ENCODE data around the gene FMNL3. TPM values are rescaled to one million over a fixed set of nuclear protein-coding genes. Genes with fewer than 3 reads are reported as not detected.

The FMNL3 gene
- total RNA-seq, 6 experiments from 2014 or later: 2.1 to 4.9 (median 2.9) TPM

DNA sequence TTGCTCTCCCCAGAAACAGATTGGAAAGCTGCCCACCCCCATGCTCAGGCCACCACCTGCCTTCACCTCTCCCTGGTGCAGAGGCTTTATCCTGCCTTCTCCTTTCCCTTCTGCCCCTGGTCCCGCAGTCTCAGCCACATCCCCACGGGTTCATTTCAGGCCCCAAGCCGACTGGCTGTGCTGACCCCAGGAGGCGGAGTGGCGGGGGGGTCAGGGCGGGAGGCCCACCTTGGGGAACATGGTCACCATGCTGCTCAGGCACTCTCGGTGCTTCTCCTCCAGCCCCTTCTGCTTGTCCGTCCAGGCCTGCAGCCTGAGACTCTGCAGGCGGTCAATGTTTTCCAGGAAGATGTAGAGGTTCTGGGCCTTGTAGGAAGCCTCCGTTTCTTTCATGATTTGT lies 108.7 kb downstream of the FMNL3 start:
- intact Hi-C loops (cut with DNase I): no loop called here
- TF ChIP-seq, protein P1, sequence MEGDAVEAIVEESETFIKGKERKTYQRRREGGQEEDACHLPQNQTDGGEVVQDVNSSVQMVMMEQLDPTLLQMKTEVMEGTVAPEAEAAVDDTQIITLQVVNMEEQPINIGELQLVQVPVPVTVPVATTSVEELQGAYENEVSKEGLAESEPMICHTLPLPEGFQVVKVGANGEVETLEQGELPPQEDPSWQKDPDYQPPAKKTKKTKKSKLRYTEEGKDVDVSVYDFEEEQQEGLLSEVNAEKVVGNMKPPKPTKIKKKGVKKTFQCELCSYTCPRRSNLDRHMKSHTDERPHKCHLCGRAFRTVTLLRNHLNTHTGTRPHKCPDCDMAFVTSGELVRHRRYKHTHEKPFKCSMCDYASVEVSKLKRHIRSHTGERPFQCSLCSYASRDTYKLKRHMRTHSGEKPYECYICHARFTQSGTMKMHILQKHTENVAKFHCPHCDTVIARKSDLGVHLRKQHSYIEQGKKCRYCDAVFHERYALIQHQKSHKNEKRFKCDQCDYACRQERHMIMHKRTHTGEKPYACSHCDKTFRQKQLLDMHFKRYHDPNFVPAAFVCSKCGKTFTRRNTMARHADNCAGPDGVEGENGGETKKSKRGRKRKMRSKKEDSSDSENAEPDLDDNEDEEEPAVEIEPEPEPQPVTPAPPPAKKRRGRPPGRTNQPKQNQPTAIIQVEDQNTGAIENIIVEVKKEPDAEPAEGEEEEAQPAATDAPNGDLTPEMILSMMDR (IDR thresholded peaks at IDR 0.05): no peak
- TF ChIP-seq POLR2A (IDR thresholded peaks at IDR 0.05): no peak
- Histone ChIP-seq H3K27ac (no peak overlapping the region), H3K36me3 (no peaks in the 10 kb centered on the region), H3K4me3 (no peak overlapping the region), H3K4me1 (no peaks in the 10 kb centered on the region), H3K9me3 (no peaks in the 10 kb centered on the region), H3K27me3 (no peaks in the 10 kb centered on the region)
- DNase-seq: no peak
- ATAC-seq: no peak
- 80% methylated on average over 7 of the region's 10 CpGs for WGBS (ENCODE audit: insufficient coverage, low coverage, low lambda C conversion rate, missing lambda C conversion rate)

DNA sequence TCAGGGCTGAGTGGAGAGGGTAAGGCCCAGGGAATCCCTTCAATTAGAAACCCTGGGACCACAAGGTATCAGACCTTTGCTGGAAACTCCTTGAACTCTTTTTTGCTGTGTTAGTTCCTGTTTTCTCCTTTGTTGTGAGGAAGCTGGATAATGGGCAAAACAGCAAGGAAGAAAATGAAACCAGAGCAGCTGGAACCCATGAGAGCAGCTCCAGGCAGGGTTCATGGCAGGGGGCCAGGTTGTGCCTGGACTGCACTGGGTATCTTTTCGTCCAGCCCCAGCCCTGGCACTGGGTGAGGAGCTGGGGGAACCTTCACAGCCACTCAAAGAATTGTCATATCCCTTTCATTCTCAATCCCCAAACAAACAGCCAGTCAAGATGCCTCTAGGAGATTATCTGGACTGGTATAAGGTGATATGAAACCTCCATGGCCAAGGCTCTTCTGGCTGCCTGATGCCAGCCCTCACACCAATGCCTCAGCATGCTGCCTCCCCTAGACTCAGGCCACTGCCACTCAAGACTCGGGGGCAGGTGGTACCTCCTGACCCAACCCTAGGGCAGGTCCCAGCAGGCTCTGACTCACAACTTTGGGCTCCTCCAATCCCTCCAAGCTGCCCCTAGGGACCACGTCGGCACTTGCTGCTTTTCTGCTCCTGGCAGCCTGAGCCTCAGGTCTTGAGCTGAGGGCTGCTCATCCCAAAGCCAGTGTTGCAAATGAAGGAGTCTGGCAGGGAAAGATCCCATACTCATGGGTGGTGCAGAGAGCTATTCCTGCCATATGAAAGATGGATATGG lies 118.3 kb downstream of the FMNL3 start:
- peak in 1 of 4 donors; percentile 17 for ATAC-seq
- no peak for DNase-seq
- no peaks in the 10 kb centered on the region for H3K9me3 ChIP-seq
- WGBS (ENCODE audit: insufficient coverage, low coverage, low lambda C conversion rate, missing lambda C conversion rate): 60% methylated on average over 3 of the region's 4 CpGs
- intact Hi-C loops (cut with DNase I): no loop called here
- no peaks in the 10 kb centered on the region for H3K4me1 ChIP-seq
- no peak overlapping the region for H3K4me3 ChIP-seq
- no peaks in the 10 kb centered on the region for H3K36me3 ChIP-seq
- no peak for TF ChIP-seq POLR2A (IDR thresholded peaks at IDR 0.05)
- TF ChIP-seq, protein P1 (IDR thresholded peaks at IDR 0.05): no peak
- H3K27me3 ChIP-seq: no peaks in the 10 kb centered on the region
- no peak overlapping the region for H3K27ac ChIP-seq

DNA sequence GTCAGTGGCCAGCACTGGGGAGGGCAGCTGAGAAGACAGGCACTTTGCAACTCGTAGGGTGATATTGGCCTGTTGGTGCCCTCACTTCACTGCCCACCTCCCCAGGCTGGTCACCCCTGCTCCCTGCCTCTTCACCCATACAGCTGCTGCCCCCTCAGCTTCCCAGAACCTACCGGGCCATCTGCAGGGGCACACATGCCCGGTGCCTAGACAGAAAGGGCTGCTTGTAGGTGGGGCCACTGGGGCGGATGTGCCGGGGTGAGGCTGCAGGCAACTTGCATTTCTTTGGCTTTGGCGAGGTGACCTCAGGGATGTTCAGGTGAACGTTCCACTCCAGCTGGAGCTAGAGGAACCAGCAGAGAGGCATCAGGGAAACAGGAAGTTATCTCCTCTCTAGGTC lies 118.9 kb downstream of the FMNL3 start:
- intact Hi-C loops (cut with DNase I): no loop called here
- Histone ChIP-seq H3K36me3 (no peaks in the 10 kb centered on the region), H3K27me3 (no peaks in the 10 kb centered on the region), H3K4me3 (no peak overlapping the region), H3K27ac (no peak overlapping the region), H3K9me3 (no peaks in the 10 kb centered on the region), H3K4me1 (no peaks in the 10 kb centered on the region)
- WGBS (ENCODE audit: insufficient coverage, low coverage, low lambda C conversion rate, missing lambda C conversion rate): 86% methylated on average over 4 of the region's 7 CpGs
- ATAC-seq: peak in 1 of 4 donors; percentile 17
- TF ChIP-seq, protein P1 (IDR thresholded peaks at IDR 0.05): no peak
- no peak for TF ChIP-seq POLR2A (IDR thresholded peaks at IDR 0.05)
- no peak for DNase-seq

DNA sequence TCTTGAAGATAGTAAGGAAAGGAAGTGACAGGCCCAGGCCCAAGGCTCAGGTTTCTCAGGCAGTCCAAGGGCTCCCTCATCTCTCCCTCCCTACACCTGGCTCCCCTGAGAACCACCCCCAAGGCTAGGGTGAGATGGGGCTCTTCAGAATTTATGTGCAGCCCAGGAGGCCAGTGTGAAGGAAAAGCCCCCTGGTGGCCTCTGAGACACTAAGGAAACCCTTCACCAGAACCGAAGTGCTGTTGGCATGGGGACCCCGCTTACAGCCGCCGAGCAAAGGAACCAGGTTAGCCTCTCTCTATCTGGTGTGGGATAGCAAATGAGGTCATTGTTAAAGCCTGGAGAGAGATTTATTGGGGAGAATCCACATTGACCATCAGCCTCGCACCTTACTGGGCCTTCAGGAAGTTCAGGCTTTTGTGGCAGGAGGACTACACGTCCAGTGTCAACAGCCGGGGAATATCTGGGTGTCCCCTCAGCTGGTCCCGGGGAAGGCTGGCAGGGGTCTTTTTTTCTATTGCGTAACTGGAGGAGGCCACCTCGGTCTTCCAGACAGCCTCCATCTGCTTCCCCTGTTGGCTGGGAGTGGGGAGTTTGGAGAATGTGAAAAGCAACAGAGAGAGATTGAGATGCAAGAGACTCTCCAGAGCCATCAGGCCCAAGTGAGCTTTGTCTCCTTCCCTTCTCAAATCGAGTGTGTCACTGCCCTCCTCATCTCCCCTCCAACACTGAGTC lies 119.9 kb downstream of the FMNL3 start:
- intact Hi-C loops (cut with DNase I): no loop called here
- 95% methylated on average over 4 of the region's 11 CpGs for WGBS (ENCODE audit: insufficient coverage, low coverage, low lambda C conversion rate, missing lambda C conversion rate)
- no peak for DNase-seq

More for the DNA sequence above, 119.9 kb downstream of the FMNL3 start:
- TF ChIP-seq, protein P1 (IDR thresholded peaks at IDR 0.05): no peak
- no peak for TF ChIP-seq POLR2A (IDR thresholded peaks at IDR 0.05)
- no peaks in the 10 kb centered on the region for H3K4me1 ChIP-seq
- ATAC-seq: no peak
- no peaks in the 10 kb centered on the region for H3K36me3 ChIP-seq
- H3K27ac ChIP-seq: no peak overlapping the region
- no peaks in the 10 kb centered on the region for H3K27me3 ChIP-seq
- H3K4me3 ChIP-seq: no peak overlapping the region
- H3K9me3 ChIP-seq: no peaks in the 10 kb centered on the region

Small RNA genes within 50 kb of the gene (small RNA-seq; reads per million reads assigned to genes)
- 0 reads per million in 2 experiments for gene AC020612.2
- gene HIGD1AP9: 0 reads per million in 2 experiments
- 0 reads per million in 2 experiments for gene POLR2KP1
- gene RNU6-834P: 0 reads per million in 2 experiments

Other genes starting within 250 kb of the FMNL3 start
- gene KCNH3, start 168.4 kb downstream of the FMNL3 start, total RNA-seq: under 1 TPM in 3 of 6 experiments, not detected in 3; 0.09 to 0.25 (median 0.16) TPM
- 10 to 100 TPM; 16.0 to 23.0 (median 20.4) TPM for gene MCRS1, start 139.3 kb downstream of the FMNL3 start, total RNA-seq
- gene FAM186B, start 101.8 kb downstream of the FMNL3 start, total RNA-seq: 1 to 10 TPM in 1 of 6 experiments, under 1 TPM in 5; 0.24 to 1.4 (median 0.71) TPM
- gene PRPF40B, start 83.8 kb downstream of the FMNL3 start, total RNA-seq: 1 to 10 TPM; 4.7 to 8.2 (median 6.3) TPM
- 1,000 to 10,000 TPM in 3 of 6 experiments, 100 to 1,000 TPM in 3; 538 to 1,268 (median 937) TPM for gene TMBIM6, start 34.2 kb upstream of the FMNL3 start, total RNA-seq
- gene NCKAP5L, start 121.0 kb upstream of the FMNL3 start, total RNA-seq: 1 to 10 TPM; 7.0 to 8.8 (median 7.9) TPM
- gene BCDIN3D, start 135.7 kb upstream of the FMNL3 start, total RNA-seq: 1 to 10 TPM; 1.6 to 3.6 (median 2.6) TPM
- under 1 TPM in 1 of 6 experiments, not detected in 5; 0.16 TPM for gene FAIM2, start 196.5 kb upstream of the FMNL3 start, total RNA-seq
- not detected for gene AQP2, start 243.3 kb upstream of the FMNL3 start, total RNA-seq

Measured in right lobe of liver (tissue), 6 donors.